ENCODE measurements around the gene RPS4Y1. TPM values are rescaled to one million over a fixed set of nuclear protein-coding genes. Genes with fewer than 3 reads are reported as not detected.

RPS4Y1 gene
- total and polyA plus RNA-seq, 7 experiments from 2014 or later: 292 to 467 (median 452) TPM; not detected in 2

GRCh38 chrY:2828497-2828896 lies 12.9 kb upstream of the RPS4Y1 start:
- H3K36me3 ChIP-seq (ENCODE audit: control insufficient read depth in 2 of 3, insufficient read depth in 3 of 3, low read length in 3 of 3): no peaks in the 10 kb centered on the region
- no peak for ATAC-seq
- ChIA-PET CTCF (no interaction called here), POLR2A (no interaction called here)
- intact Hi-C loops (cut with micrococcal nuclease): no loop called here
- H3K27ac ChIP-seq (ENCODE audit: low read depth, low read length): no peak overlapping the region
- Mint-ChIP-seq H3K9me3 (peaks cover 0 to 5% (median 0%) of the 10 kb centered on the region in 11 donors), H3K27me3 (peaks cover 13 to 25% (median 20%) of the 10 kb centered on the region in 5 donors), H3K27ac (no peak overlapping the region), H3K36me3 (peaks cover 0 to 4% (median 0%) of the 10 kb centered on the region in 5 donors), H3K4me1 (no peaks in the 10 kb centered on the region), H3K4me3 (no peak overlapping the region)
- no peak for DNase-seq
- H3K4me3 ChIP-seq (ENCODE audit: low read length): no peak overlapping the region
- H3K27me3 ChIP-seq (ENCODE audit: control insufficient read depth in 2 of 2, insufficient read depth in 2 of 2, low read length in 2 of 2): no peaks in the 10 kb centered on the region
- no peaks in the 10 kb centered on the region for H3K4me1 ChIP-seq (ENCODE audit: control insufficient read depth in 2 of 2, insufficient read depth in 2 of 2, low read length in 2 of 2)
- H3K9me3 ChIP-seq (ENCODE audit: control insufficient read depth in 2 of 3, low read length in 3 of 3): no peaks in the 10 kb centered on the region

DNA sequence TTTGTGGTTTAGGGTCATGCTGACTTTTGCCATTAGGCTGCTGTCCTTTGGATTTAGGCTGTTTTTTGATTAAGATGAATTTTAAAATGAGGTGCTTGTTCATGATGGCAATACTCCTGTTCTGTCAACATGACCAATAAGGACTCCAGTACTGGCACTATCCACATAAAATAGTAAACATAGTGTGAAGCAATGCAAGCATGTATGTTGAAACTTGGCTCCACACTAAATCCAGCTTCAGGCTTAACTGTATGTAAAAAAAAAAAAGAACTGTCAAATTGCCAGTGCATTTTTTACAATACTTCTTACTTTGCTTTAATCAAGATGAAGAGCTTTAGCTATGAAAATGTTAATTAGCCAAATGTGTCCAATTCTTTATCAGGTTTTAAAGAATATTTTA lies 6.2 kb upstream of the RPS4Y1 start:
- Mint-ChIP-seq H3K27ac (no peak overlapping the region), H3K4me3 (no peak overlapping the region), H3K4me1 (no peaks in the 10 kb centered on the region), H3K9me3 (peaks cover 0 to 4% (median 0%) of the 10 kb centered on the region in 11 donors), H3K27me3 (peaks cover 21 to 28% (median 24%) of the 10 kb centered on the region in 5 donors), H3K36me3 (peaks cover 0 to 4% (median 0%) of the 10 kb centered on the region in 5 donors)
- intact Hi-C loops (cut with micrococcal nuclease): no loop called here
- DNase-seq (no peak), ATAC-seq (no peak)
- Histone ChIP-seq H3K27me3 (ENCODE audit: control insufficient read depth in 2 of 2, insufficient read depth in 2 of 2, low read length in 2 of 2) (no peaks in the 10 kb centered on the region), H3K4me1 (ENCODE audit: control insufficient read depth in 2 of 2, insufficient read depth in 2 of 2, low read length in 2 of 2) (no peaks in the 10 kb centered on the region), H3K36me3 (ENCODE audit: control insufficient read depth in 2 of 3, insufficient read depth in 3 of 3, low read length in 3 of 3) (no peaks in the 10 kb centered on the region), H3K9me3 (ENCODE audit: control insufficient read depth in 2 of 3, low read length in 3 of 3) (no peaks in the 10 kb centered on the region), H3K27ac (ENCODE audit: low read depth, low read length) (no peak overlapping the region), H3K4me3 (ENCODE audit: low read length) (no peak overlapping the region)
- ChIA-PET POLR2A (interaction anchor here (0.6 kb wide), 1 partner anchor 25 kb away, joined by 4 read pairs; no protein-coding TSS in a partner anchor), CTCF (interaction anchor here (0.6 kb wide), 1 partner anchor 17 kb away, joined by 3 read pairs; no protein-coding TSS in a partner anchor)

- H3K4me1 ChIP-seq (ENCODE audit: control insufficient read depth in 2 of 2, insufficient read depth in 2 of 2, low read length in 2 of 2): peaks cover 0 to 3% of the 10 kb centered on the region in 2 donors
- DNase-seq: no peak
- no peak for ATAC-seq
- ChIA-PET POLR2A (no interaction called here), CTCF (no interaction called here)
- no peaks in the 10 kb centered on the region for H3K9me3 ChIP-seq (ENCODE audit: control insufficient read depth in 2 of 3, low read length in 3 of 3)
- H3K36me3 ChIP-seq (ENCODE audit: control insufficient read depth in 2 of 3, insufficient read depth in 3 of 3, low read length in 3 of 3): no peaks in the 10 kb centered on the region
- Mint-ChIP-seq H3K4me3 (no peak overlapping the region), H3K27me3 (peaks cover 8 to 20% (median 11%) of the 10 kb centered on the region in 5 donors), H3K9me3 (peaks cover 0 to 4% (median 0%) of the 10 kb centered on the region in 11 donors), H3K36me3 (peaks cover 0 to 5% (median 0%) of the 10 kb centered on the region in 5 donors), H3K27ac (no peak overlapping the region), H3K4me1 (peaks cover 0 to 10% (median 0%) of the 10 kb centered on the region in 7 donors)
- no peak overlapping the region for H3K27ac ChIP-seq (ENCODE audit: low read depth, low read length)
- no peaks in the 10 kb centered on the region for H3K27me3 ChIP-seq (ENCODE audit: control insufficient read depth in 2 of 2, insufficient read depth in 2 of 2, low read length in 2 of 2)
- intact Hi-C loops (cut with micrococcal nuclease): no loop called here
- H3K4me3 ChIP-seq (ENCODE audit: low read length): no peak overlapping the region
These were observed 4.3 kb upstream of the RPS4Y1 start for GRCh38 chrY:2837078-2837477.

- H3K36me3 Mint-ChIP-seq: peaks cover 0 to 5% (median 0%) of the 10 kb centered on the region in 5 donors
- H3K27me3 Mint-ChIP-seq: peaks cover 8 to 20% (median 11%) of the 10 kb centered on the region in 5 donors
- H3K4me1 Mint-ChIP-seq: peaks cover 0 to 16% (median under 1%) of the 10 kb centered on the region in 7 donors
- DNase-seq (no peak), ATAC-seq (no peak)
- Histone ChIP-seq H3K27ac (ENCODE audit: low read depth, low read length) (no peak overlapping the region), H3K27me3 (ENCODE audit: control insufficient read depth in 2 of 2, insufficient read depth in 2 of 2, low read length in 2 of 2) (no peaks in the 10 kb centered on the region), H3K4me3 (ENCODE audit: low read length) (no peak overlapping the region), H3K9me3 (ENCODE audit: control insufficient read depth in 2 of 3, low read length in 3 of 3) (no peaks in the 10 kb centered on the region), H3K4me1 (ENCODE audit: control insufficient read depth in 2 of 2, insufficient read depth in 2 of 2, low read length in 2 of 2) (peaks cover 5 to 10% of the 10 kb centered on the region in 2 donors), H3K36me3 (ENCODE audit: control insufficient read depth in 2 of 3, insufficient read depth in 3 of 3, low read length in 3 of 3) (no peaks in the 10 kb centered on the region)
- H3K9me3 Mint-ChIP-seq: peaks cover 0 to 4% (median 0%) of the 10 kb centered on the region in 11 donors
- ChIA-PET CTCF (no interaction called here), POLR2A (interaction anchor here (0.9 kb wide), 1 partner anchor 98 kb away, joined by 3 read pairs; no protein-coding TSS in a partner anchor)
- H3K4me3 Mint-ChIP-seq: no peak overlapping the region
- H3K27ac Mint-ChIP-seq: no peak overlapping the region
- intact Hi-C loops (cut with micrococcal nuclease): no loop called here
These were observed 3.5 kb upstream of the RPS4Y1 start for GRCh38 chrY:2837932-2838331.

GRCh38 chrY:2846791-2847190 lies 5.4 kb downstream of the RPS4Y1 start:
- intact Hi-C loops (cut with micrococcal nuclease): no loop called here

GRCh38 chrY:2848384-2848783 lies 7.0 kb downstream of the RPS4Y1 start:
- H3K27me3 ChIP-seq (ENCODE audit: control insufficient read depth in 2 of 2, insufficient read depth in 2 of 2, low read length in 2 of 2): no peaks in the 10 kb centered on the region
- H3K36me3 ChIP-seq (ENCODE audit: control insufficient read depth in 2 of 3, insufficient read depth in 3 of 3, low read length in 3 of 3): peaks cover 0 to 9% (median 6%) of the 10 kb centered on the region in 3 experiments
- H3K9me3 Mint-ChIP-seq: no peaks in the 10 kb centered on the region
- H3K4me3 ChIP-seq (ENCODE audit: low read length): no peak overlapping the region
- peaks cover 0 to 58% (median 20%) of the 10 kb centered on the region in 5 donors for H3K36me3 Mint-ChIP-seq
- peak overlapping the region in 2 of 10 donors; percentile 14 to 59 for H3K4me3 Mint-ChIP-seq
- peaks cover 0 to 87% (median 44%) of the 10 kb centered on the region in 7 donors for H3K4me1 Mint-ChIP-seq
- no peak for DNase-seq
- intact Hi-C loops (cut with micrococcal nuclease): no loop called here
- no peaks in the 10 kb centered on the region for H3K27me3 Mint-ChIP-seq
- H3K27ac Mint-ChIP-seq: peak overlapping the region in 4 of 9 donors; percentile 31 to 73 (median 56)
- no peak overlapping the region for H3K27ac ChIP-seq (ENCODE audit: low read depth, low read length)
- H3K4me1 ChIP-seq (ENCODE audit: control insufficient read depth in 2 of 2, insufficient read depth in 2 of 2, low read length in 2 of 2): no peaks in the 10 kb centered on the region
- no peaks in the 10 kb centered on the region for H3K9me3 ChIP-seq (ENCODE audit: control insufficient read depth in 2 of 3, low read length in 3 of 3)
- no peak for ATAC-seq
- CTCF ChIA-PET: no interaction called here
- POLR2A ChIA-PET: no interaction called here

More at GRCh38 chrY:2846791-2847190, 5.4 kb downstream of the RPS4Y1 start:
- H3K4me3 ChIP-seq (ENCODE audit: low read length): no peak overlapping the region
- ATAC-seq (no peak), DNase-seq (no peak)
- no peaks in the 10 kb centered on the region for H3K27me3 Mint-ChIP-seq
- ChIA-PET CTCF (interaction anchor here (0.7 kb wide), 1 partner anchor 95 kb away, joined by 3 read pairs; no protein-coding TSS in a partner anchor), POLR2A (no interaction called here)
- H3K4me3 Mint-ChIP-seq: peak overlapping the region in 4 of 10 donors; percentile 18 to 52 (median 34)
- no peaks in the 10 kb centered on the region for H3K9me3 Mint-ChIP-seq
- H3K27me3 ChIP-seq (ENCODE audit: control insufficient read depth in 2 of 2, insufficient read depth in 2 of 2, low read length in 2 of 2): no peaks in the 10 kb centered on the region
- H3K27ac Mint-ChIP-seq: peak overlapping the region in 2 of 9 donors; percentile 62 to 71
- no peaks in the 10 kb centered on the region for H3K9me3 ChIP-seq (ENCODE audit: control insufficient read depth in 2 of 3, low read length in 3 of 3)
- H3K4me1 Mint-ChIP-seq: peaks cover 0 to 86% (median 44%) of the 10 kb centered on the region in 7 donors
- no peak overlapping the region for H3K27ac ChIP-seq (ENCODE audit: low read depth, low read length)
- peaks cover 0 to 9% (median 6%) of the 10 kb centered on the region in 3 experiments for H3K36me3 ChIP-seq (ENCODE audit: control insufficient read depth in 2 of 3, insufficient read depth in 3 of 3, low read length in 3 of 3)
- peaks cover 6 to 9% of the 10 kb centered on the region in 2 donors for H3K4me1 ChIP-seq (ENCODE audit: control insufficient read depth in 2 of 2, insufficient read depth in 2 of 2, low read length in 2 of 2)
- H3K36me3 Mint-ChIP-seq: peaks cover 0 to 57% (median 20%) of the 10 kb centered on the region in 5 donors

- H3K27ac Mint-ChIP-seq: no peak overlapping the region
- H3K4me1 Mint-ChIP-seq: peaks cover 0 to 82% (median 37%) of the 10 kb centered on the region in 7 donors
- no peaks in the 10 kb centered on the region for H3K9me3 Mint-ChIP-seq
- ChIA-PET CTCF (no interaction called here), POLR2A (no interaction called here)
- no peaks in the 10 kb centered on the region for H3K27me3 ChIP-seq (ENCODE audit: control insufficient read depth in 2 of 2, insufficient read depth in 2 of 2, low read length in 2 of 2)
- H3K4me1 ChIP-seq (ENCODE audit: control insufficient read depth in 2 of 2, insufficient read depth in 2 of 2, low read length in 2 of 2): no peaks in the 10 kb centered on the region
- H3K27ac ChIP-seq (ENCODE audit: low read depth, low read length): no peak overlapping the region
- H3K4me3 ChIP-seq (ENCODE audit: low read length): no peak overlapping the region
- H3K4me3 Mint-ChIP-seq: peak overlapping the region in 1 of 10 donors; percentile 30
- intact Hi-C loops (cut with micrococcal nuclease): no loop called here
- H3K9me3 ChIP-seq (ENCODE audit: control insufficient read depth in 2 of 3, low read length in 3 of 3): no peaks in the 10 kb centered on the region
- DNase-seq (no peak), ATAC-seq (no peak)
- H3K36me3 ChIP-seq (ENCODE audit: control insufficient read depth in 2 of 3, insufficient read depth in 3 of 3, low read length in 3 of 3): peaks cover 0 to 7% (median 6%) of the 10 kb centered on the region in 3 experiments
- H3K27me3 Mint-ChIP-seq: no peaks in the 10 kb centered on the region
- H3K36me3 Mint-ChIP-seq: peaks cover 0 to 52% (median 15%) of the 10 kb centered on the region in 5 donors
These were observed 8.0 kb downstream of the RPS4Y1 start for GRCh38 chrY:2849368-2849767.
